SK-N-MC (cell line): ENCODE measurements around the gene TUBAL3.

Experiments used
- EZH2 ChIP-seq: fragments of 200-600 bp; sonication (generic); IDR thresholded peaks from one replicate; pipeline ENCODE4 v1.6.1; 2017; ENCODE audit warnings: antibody characterized with exemption
- FOXP2 ChIP-seq: optimal IDR thresholded peaks from 2 replicates; pipeline ENCODE3; 2011; ENCODE audit warnings: mild to moderate bottlenecking, moderate library complexity; ENCODE audit not compliant: insufficient read depth; ENCODE audit errors: extremely low read length, control extremely low read depth
- POLR2AphosphoS5 ChIP-seq: IDR thresholded peaks from 2 replicates; pipeline ENCODE4 v1.6.1; 2012; ENCODE audit warnings: mild to moderate bottlenecking, low read depth, low read length, borderline replicate concordance

DNA sequence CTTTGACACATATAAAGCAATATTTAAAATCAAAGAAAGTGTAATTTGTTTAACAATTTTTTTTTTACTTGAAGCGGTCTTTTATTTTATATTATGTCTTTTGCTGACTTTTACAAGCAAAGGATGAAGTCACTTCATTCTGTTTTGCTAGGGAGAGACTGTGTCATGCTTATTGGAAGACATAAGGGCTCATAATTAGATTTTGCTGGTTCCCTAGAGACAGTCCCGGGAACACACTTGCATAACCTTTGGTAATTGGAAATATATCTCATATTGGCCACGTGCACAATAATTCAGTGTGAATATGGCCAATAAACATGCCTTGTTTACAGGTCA, 7.3 kb upstream of the TUBAL3 start:
- no peak for TF ChIP-seq EZH2
- TF ChIP-seq POLR2AphosphoS5, result no peak
- no peak for TF ChIP-seq FOXP2
